Stimulated activated CD8-positive, alpha-beta memory T cell treated with anti-CD3 and anti-CD28 coated beads, Interleukin-12 subunit alpha, Interleukin-12 subunit beta, amount 100 ng/mL, for 24 hours (primary cell): ENCODE data around the gene RBM3.

Source experiments
- DNase-seq: peaks from one replicate; pipeline ENCODE4 v3.0.0-alpha.2; 2020; ENCODE audit errors: extremely low read depth

The RBM3 gene

DNA sequence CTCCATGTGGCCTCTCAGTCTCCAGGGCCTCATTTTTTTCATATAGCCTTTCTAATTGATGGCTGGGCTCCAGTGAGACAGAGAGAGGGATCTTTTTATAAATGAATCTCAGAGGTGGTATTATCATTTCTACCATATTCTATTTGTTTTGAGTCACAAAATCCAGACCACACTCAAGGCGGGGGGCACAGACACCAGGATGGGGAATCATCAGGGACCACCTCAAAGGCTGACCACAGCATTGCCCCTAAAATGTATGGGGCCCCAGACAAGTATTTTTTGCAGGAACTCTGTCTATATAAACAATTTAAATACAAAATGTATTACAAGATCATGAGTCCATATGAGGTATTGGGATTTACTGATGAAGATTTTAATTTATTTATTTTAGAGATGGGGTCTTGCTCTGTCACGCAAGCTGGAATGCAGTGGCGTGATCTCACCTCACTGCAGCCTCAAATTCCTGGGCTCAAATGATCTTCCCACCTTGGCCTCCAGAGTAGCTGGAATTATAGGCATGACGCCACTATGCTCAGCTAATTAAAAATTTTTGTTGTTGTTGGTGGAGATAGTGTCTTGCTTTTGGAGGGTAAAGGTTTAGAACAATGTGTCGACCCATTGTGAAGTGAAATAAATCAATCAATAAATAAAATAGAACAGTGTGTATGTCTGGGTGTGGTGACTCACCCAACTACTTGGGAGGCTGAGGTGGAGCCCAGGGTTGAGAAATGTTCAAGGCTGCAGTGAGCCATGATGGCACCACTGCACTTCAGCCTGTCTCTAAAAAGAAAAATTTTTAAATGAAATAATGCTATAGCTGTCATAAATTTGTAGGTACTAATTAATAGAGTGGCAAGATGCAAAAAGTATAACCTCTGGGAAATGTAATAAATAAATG, 52.4 kb downstream of the RBM3 start:
- DNase-seq: no peak
